Endothelial cell of umbilical vein (primary cell): Measurements from ENCODE around the gene TM9SF4. TPM values are rescaled to one million over a fixed set of nuclear protein-coding genes. Genes with fewer than 3 reads are reported as not detected.

Source experiments
- BruUV-seq: library from RNA; stranded (reverse); fragments of 400-500 nt; replicated peaks from 2 replicates; lab custom pipeline; 2021; lab: Mats Ljungman, UMichigan
- CTCF ChIA-PET: fragments of 300-600, 350-600 bp; sonication (Branson Sonifier 250); formaldehyde crosslinking; loops from one replicate; lab custom pipeline; 2021; ENCODE audit warnings: antibody characterized with exemption, inconsistent platforms; lab: Charles Lee
- POLR2A ChIA-PET: fragments of 300-600, 350-600 bp; sonication (Branson Sonifier 250); formaldehyde crosslinking; loops from one replicate; lab custom pipeline; 2021; ENCODE audit warnings: antibody characterized with exemption, inconsistent platforms; lab: Charles Lee
- DNase-seq: peaks from one replicate; pipeline ENCODE4 v3.0.0-alpha.2; 2011; ENCODE audit warnings: low read depth, low spot score
- FAIRE-seq: peaks from 2 replicates; lab custom pipeline; 2011; peaks lifted over from hg19 to GRCh38; lab: Jason Lieb, UNC
- H2AFZ ChIP-seq: 2 replicates; pipeline ENCODE4 v1.6.0; 2012; ENCODE audit warnings: low read depth, low read length, control low read depth, inconsistent platforms
- H3K27ac ChIP-seq: 2 replicates; pipeline ENCODE4 v1.5.1; 2011; ENCODE audit warnings: low read depth, mild to moderate bottlenecking, control low read depth, low read length, moderate library complexity; ENCODE audit not compliant: insufficient read depth
- H3K27me3 ChIP-seq, 2 experiments: 2 replicates each; pipeline versions ENCODE4 v1.6.0 to v1.6.1; 2011; ENCODE audit warnings: low read length in 2 of 2, mixed read lengths in 1 of 2; ENCODE audit not compliant: control insufficient read depth in 2 of 2, insufficient read depth in 2 of 2
- H3K36me3 ChIP-seq, 2 experiments: 2 replicates in 1 of 2; 3 replicates in 1 of 2; pipeline ENCODE4 v1.5.1; 2011; ENCODE audit warnings: low read length in 2 of 2, mild to moderate bottlenecking in 1 of 2, moderate library complexity in 1 of 2; ENCODE audit not compliant: control insufficient read depth in 2 of 2, insufficient read depth in 2 of 2; ENCODE audit errors: extremely low read depth in 1 of 2
- H3K4me1 ChIP-seq: 3 replicates; pipeline ENCODE4 v1.5.1; 2011; ENCODE audit warnings: mild to moderate bottlenecking, low read length; ENCODE audit not compliant: control insufficient read depth, insufficient read depth; ENCODE audit errors: extremely low read depth
- H3K4me2 ChIP-seq: 2 replicates; pipeline ENCODE4 v1.6.1; 2011; ENCODE audit warnings: low read length, control low read depth, mixed read lengths; ENCODE audit not compliant: insufficient read depth
- H3K4me3 ChIP-seq, 3 experiments: fragments of 200-600 bp in 1 of 3; sonication (generic), shearing (Covaris generic) in 1 of 3; replicated peaks in 1 of 3; 2 replicates each; pipeline ENCODE4 v1.5.1; 2011 to 2016; ENCODE audit warnings: control low read depth in 3 of 3, low read length in 3 of 3, mild to moderate bottlenecking in 2 of 3, inconsistent platforms in 1 of 3, low read depth in 1 of 3, moderate library complexity in 1 of 3; ENCODE audit not compliant: insufficient read depth in 1 of 3
- H3K79me2 ChIP-seq: 2 replicates; pipeline ENCODE4 v1.6.0; 2012; ENCODE audit warnings: low read length, inconsistent platforms; ENCODE audit not compliant: control insufficient read depth, insufficient read depth
- H3K9ac ChIP-seq: replicated peaks from 2 replicates; pipeline ENCODE3; 2011; ENCODE audit warnings: low read length, control low read depth; ENCODE audit not compliant: insufficient read depth; ENCODE audit errors: extremely low read depth
- H3K9me1 ChIP-seq: replicated peaks from 3 replicates; pipeline ENCODE4 v1.6.0; 2011; ENCODE audit warnings: mild to moderate bottlenecking, low read length; ENCODE audit not compliant: control insufficient read depth, insufficient read depth; ENCODE audit errors: extremely low read depth
- H3K9me3 ChIP-seq: replicated peaks from 2 replicates; pipeline ENCODE4 v1.5.1; 2012; ENCODE audit warnings: low read length, inconsistent platforms; ENCODE audit not compliant: control insufficient read depth, insufficient read depth
- H4K20me1 ChIP-seq: replicated peaks from 2 replicates; pipeline ENCODE3; 2011; ENCODE audit warnings: mild to moderate bottlenecking, low read length; ENCODE audit not compliant: control insufficient read depth, insufficient read depth; ENCODE audit errors: extremely low read depth
- EZH2 ChIP-seq: IDR thresholded peaks from 2 replicates; pipeline ENCODE4 v1.6.1; 2012; ENCODE audit warnings: borderline replicate concordance, low read depth, mild to moderate bottlenecking, moderate library complexity, low read length, inconsistent platforms; ENCODE audit not compliant: severe bottlenecking
- FOS ChIP-seq: IDR thresholded peaks from 2 replicates; pipeline ENCODE4 v1.6.1; 2011; ENCODE audit warnings: mild to moderate bottlenecking, low read length, moderate library complexity, borderline replicate concordance; ENCODE audit not compliant: insufficient read depth
- GATA2 ChIP-seq: IDR thresholded peaks from 2 replicates; pipeline ENCODE4 v1.7.0; 2011; ENCODE audit warnings: low read depth, mild to moderate bottlenecking, moderate library complexity, mixed read lengths, low read length; ENCODE audit not compliant: insufficient read length, insufficient read depth
- JUN ChIP-seq: IDR thresholded peaks from 2 replicates; pipeline ENCODE4 v1.6.1; 2011; ENCODE audit warnings: borderline replicate concordance, low read depth; ENCODE audit not compliant: insufficient read length, insufficient read depth
- MYC ChIP-seq: IDR thresholded peaks from one replicate; pipeline ENCODE4 v1.6.1; 2011; ENCODE audit warnings: mild to moderate bottlenecking, low read depth, low read length
- POLR2A ChIP-seq: IDR thresholded peaks from 2 replicates; pipeline ENCODE4 v1.6.1; 2012; ENCODE audit warnings: low read depth, mild to moderate bottlenecking, control low read depth, low read length
- POLR2AphosphoS5 ChIP-seq: IDR thresholded peaks from 2 replicates; pipeline ENCODE4 v1.6.1; 2012; ENCODE audit warnings: low read depth, mild to moderate bottlenecking, control low read depth, low read length, moderate library complexity; ENCODE audit not compliant: insufficient read depth
- dilution Hi-C: fragments of 300-500 bp; cut with MboI; formaldehyde crosslinking; loops from one replicate; pipeline ENCODE4 v1.15.0; 2019; ENCODE audit warnings: low sequenced_read_pairs; ENCODE audit not compliant: extremely low pct_ligation_motif_present
- intact Hi-C: fragments of 100-400 bp; cut with micrococcal nuclease; formaldehyde crosslinking; loops from one replicate; pipeline ENCODE4 v1.10.0; 2022
- polyA plus RNA-seq, 4 experiments: library from polyadenylated mRNA; depleted of rRNA in 3 of 4; stranded (reverse) in 3 of 4; unstranded in 1 of 4; fragments of >200 nt; gene quantifications; 2 replicates each; pipeline versions ENCODE4 v1.2.1 to v1.2.3, GENCODE V29; 2011 to 2012; ENCODE audit warnings: missing spikeins in 1 of 4
- total RNA-seq: library from RNA; stranded (reverse); gene quantifications from 2 replicates; pipeline ENCODE4 v1.2.3, GENCODE V29; 2021
- TF ChIP-seq, protein P1 (sequence below): IDR thresholded peaks from 2 replicates; pipeline ENCODE4 v1.6.1; 2011; ENCODE audit not compliant: insufficient read depth, insufficient read length
- TF ChIP-seq, protein P2 (sequence below), 2 donors: IDR thresholded peaks; 1 replicate in 1 of 2; 2 replicates in 1 of 2; pipeline ENCODE4 v1.5.1; 2011; ENCODE audit warnings: low read length in 2 of 2, mild to moderate bottlenecking in 2 of 2, moderate library complexity in 2 of 2, control low read depth in 1 of 2, inconsistent platforms in 1 of 2, low read depth in 1 of 2; ENCODE audit not compliant: insufficient read depth in 1 of 2; ENCODE audit errors: extremely low read depth in 1 of 2

Gene TM9SF4
- total and polyA plus RNA-seq, 2 donors (not counting 3 experiments of a cell fraction or from before 2014, with no cell fraction given): 46.4 to 61.9 TPM

DNA sequence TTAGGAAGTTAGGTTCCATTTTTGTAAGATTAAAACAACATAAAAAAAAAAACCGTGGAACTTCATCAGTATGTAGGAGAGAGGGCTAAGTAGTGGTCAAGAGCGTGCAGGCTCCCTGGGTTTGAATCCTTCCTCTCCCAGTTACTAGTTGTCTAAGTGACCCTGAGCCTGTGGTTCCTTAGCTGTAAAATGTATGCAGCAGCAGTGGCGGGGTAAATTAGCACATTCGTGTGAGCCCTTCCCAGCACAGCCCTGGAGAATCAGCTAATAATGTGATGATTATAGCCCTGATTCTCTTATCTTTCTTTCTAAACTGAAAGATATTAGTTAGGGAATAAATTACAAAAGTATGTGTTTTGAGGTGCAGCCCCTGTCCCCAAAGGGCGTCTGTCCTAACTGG lies 32.6 kb downstream of the TM9SF4 start:
- Histone ChIP-seq H3K9ac (no peak overlapping the region), H3K27ac (no peak overlapping the region), H3K27me3 (no peaks in the 10 kb centered on the region), H3K4me1 (no peaks in the 10 kb centered on the region), H3K4me2 (no peak overlapping the region), H3K36me3 (peaks cover 12 to 78% of the 10 kb centered on the region in 2 experiments), H2AFZ (no peak overlapping the region), H3K79me2 (no peaks in the 10 kb centered on the region), H3K9me1 (no peaks in the 10 kb centered on the region), H3K4me3 (no peak overlapping the region), H3K9me3 (no peaks in the 10 kb centered on the region), H4K20me1 (no peaks in the 10 kb centered on the region)
- DNase-seq: no peak
- intact Hi-C loops (no loop called here), dilution Hi-C loops (no loop called here)
- CTCF ChIA-PET: no interaction called here
- FAIRE-seq: no peak
- BruUV-seq: no TSS peak
- TF ChIP-seq POLR2AphosphoS5: no peak
- no peak for TF ChIP-seq POLR2A
- TF ChIP-seq, protein P1, sequence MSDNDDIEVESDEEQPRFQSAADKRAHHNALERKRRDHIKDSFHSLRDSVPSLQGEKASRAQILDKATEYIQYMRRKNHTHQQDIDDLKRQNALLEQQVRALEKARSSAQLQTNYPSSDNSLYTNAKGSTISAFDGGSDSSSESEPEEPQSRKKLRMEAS: no peak
- no peak for TF ChIP-seq FOS
- TF ChIP-seq JUN: no peak
- no peak for TF ChIP-seq EZH2
- no peak for TF ChIP-seq GATA2
- TF ChIP-seq, protein P2, sequence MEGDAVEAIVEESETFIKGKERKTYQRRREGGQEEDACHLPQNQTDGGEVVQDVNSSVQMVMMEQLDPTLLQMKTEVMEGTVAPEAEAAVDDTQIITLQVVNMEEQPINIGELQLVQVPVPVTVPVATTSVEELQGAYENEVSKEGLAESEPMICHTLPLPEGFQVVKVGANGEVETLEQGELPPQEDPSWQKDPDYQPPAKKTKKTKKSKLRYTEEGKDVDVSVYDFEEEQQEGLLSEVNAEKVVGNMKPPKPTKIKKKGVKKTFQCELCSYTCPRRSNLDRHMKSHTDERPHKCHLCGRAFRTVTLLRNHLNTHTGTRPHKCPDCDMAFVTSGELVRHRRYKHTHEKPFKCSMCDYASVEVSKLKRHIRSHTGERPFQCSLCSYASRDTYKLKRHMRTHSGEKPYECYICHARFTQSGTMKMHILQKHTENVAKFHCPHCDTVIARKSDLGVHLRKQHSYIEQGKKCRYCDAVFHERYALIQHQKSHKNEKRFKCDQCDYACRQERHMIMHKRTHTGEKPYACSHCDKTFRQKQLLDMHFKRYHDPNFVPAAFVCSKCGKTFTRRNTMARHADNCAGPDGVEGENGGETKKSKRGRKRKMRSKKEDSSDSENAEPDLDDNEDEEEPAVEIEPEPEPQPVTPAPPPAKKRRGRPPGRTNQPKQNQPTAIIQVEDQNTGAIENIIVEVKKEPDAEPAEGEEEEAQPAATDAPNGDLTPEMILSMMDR (IDR thresholded peaks at IDR 0.05; ENCODE audit: extremely low read depth in 1 of 2, insufficient read depth in 1 of 2, low read depth in 1 of 2, low read length in 2 of 2): no peak
- TF ChIP-seq MYC: no peak
- POLR2A ChIA-PET: no interaction called here
